NCI-H1105 (cell line): ENCODE data around the gene HCFC1R1.

Experiments
- DNase-seq: peaks from one replicate; lab custom pipeline; 2025; lab: John Stamatoyannopoulos, UW

Gene HCFC1R1

GRCh38 chr16:3000540-3000939, 23.2 kb downstream of the HCFC1R1 start:
- no peak for DNase-seq

- DNase-seq: no peak
These were observed 23.8 kb downstream of the HCFC1R1 start for GRCh38 chr16:2999929-3000328.

GRCh38 chr16:2996298-2996697, 27.4 kb downstream of the HCFC1R1 start:
- DNase-seq: no peak

- DNase-seq: no peak
These were observed 31.2 kb downstream of the HCFC1R1 start for GRCh38 chr16:2992383-2993081.

- no peak for DNase-seq
These were observed 32.0 kb downstream of the HCFC1R1 start for GRCh38 chr16:2991566-2992261.

GRCh38 chr16:2990891-2991290, 32.9 kb downstream of the HCFC1R1 start:
- DNase-seq: no peak

- DNase-seq: no peak
These were observed 35.1 kb downstream of the HCFC1R1 start for GRCh38 chr16:2988590-2989099.

GRCh38 chr16:2987833-2988232, 35.9 kb downstream of the HCFC1R1 start:
- DNase-seq: no peak

GRCh38 chr16:2987286-2987685, 36.5 kb downstream of the HCFC1R1 start:
- no peak for DNase-seq

GRCh38 chr16:2986623-2987188, 37.0 kb downstream of the HCFC1R1 start:
- DNase-seq: no peak

- DNase-seq: no peak
These were observed 37.8 kb downstream of the HCFC1R1 start for GRCh38 chr16:2985893-2986355.

GRCh38 chr16:2985462-2985861, 38.3 kb downstream of the HCFC1R1 start:
- no peak for DNase-seq

- no peak for DNase-seq
These were observed 40.0 kb downstream of the HCFC1R1 start for GRCh38 chr16:2983706-2984136.

GRCh38 chr16:2982402-2982801, 41.3 kb downstream of the HCFC1R1 start:
- DNase-seq: no peak

GRCh38 chr16:2981899-2982250, 41.9 kb downstream of the HCFC1R1 start:
- DNase-seq: no peak

GRCh38 chr16:2981177-2981898, 42.4 kb downstream of the HCFC1R1 start:
- no peak for DNase-seq

- DNase-seq: peak; percentile 61
These were observed 43.2 kb downstream of the HCFC1R1 start, which contains the start of gene PKMYT1 for GRCh38 chr16:2980227-2981176. TSS of gene PKMYT1 (minus strand) at chr16:2980446. CDS start at chr16:2979657, 789 bp downstream.

- no peak for DNase-seq
These were observed 44.0 kb downstream of the HCFC1R1 start for GRCh38 chr16:2979669-2980226.

GRCh38 chr16:2977440-2977839, 46.3 kb downstream of the HCFC1R1 start:
- peak; percentile 73 for DNase-seq

GRCh38 chr16:2976673-2977072, 47.1 kb downstream of the HCFC1R1 start:
- no peak for DNase-seq

- no peak for DNase-seq
These were observed 47.5 kb downstream of the HCFC1R1 start for GRCh38 chr16:2976201-2976600.
